HepG2 (cell line): ENCODE data around the gene MIA3. TPM values are rescaled to one million over a fixed set of nuclear protein-coding genes. Genes with fewer than 3 reads are reported as not detected.

ENCODE experiments used
- JUNB ChIP-seq: sonication (generic); formaldehyde crosslinking; IDR thresholded peaks from 2 replicates; pipeline ENCODE4 v1.8.0; 2022; ENCODE audit warnings: missing genetic modification reagents, mild to moderate bottlenecking, borderline replicate concordance
- KAT8 ChIP-seq: IDR thresholded peaks from 2 replicates; pipeline ENCODE4 v1.6.1; 2016; ENCODE audit warnings: missing genetic modification reagents, missing compliant biosample characterization
- PAWR ChIP-seq: sonication (generic); formaldehyde crosslinking; IDR thresholded peaks from 2 replicates; pipeline ENCODE4 v1.4.0; 2020; ENCODE audit warnings: missing genetic modification reagents, mild to moderate bottlenecking, borderline replicate concordance
- PRMT3 ChIP-seq: sonication (generic); formaldehyde crosslinking; IDR thresholded peaks from 2 replicates; pipeline ENCODE4 v1.8.1; 2022; ENCODE audit warnings: low read depth, mild to moderate bottlenecking, moderate library complexity, missing genetic modification reagents, borderline replicate concordance
- SPEN ChIP-seq: sonication (generic); formaldehyde crosslinking; IDR thresholded peaks from 2 replicates; pipeline ENCODE4 v1.5.1; 2020; ENCODE audit warnings: low read depth, mild to moderate bottlenecking, missing genetic modification reagents
- ZKSCAN8 ChIP-seq: IDR thresholded peaks from 2 replicates; pipeline ENCODE4 v1.6.1; 2016; ENCODE audit warnings: borderline replicate concordance, missing genetic modification reagents, missing compliant biosample characterization
- ZNF101 ChIP-seq: sonication (generic); formaldehyde crosslinking; IDR thresholded peaks from 2 replicates; pipeline ENCODE4 v1.4.0; 2020; ENCODE audit warnings: mild to moderate bottlenecking, low read depth, missing genetic modification reagents, borderline replicate concordance
- ZNF121 ChIP-seq: sonication (generic); formaldehyde crosslinking; IDR thresholded peaks from 2 replicates; pipeline ENCODE4 v1.5.0; 2020; ENCODE audit warnings: mild to moderate bottlenecking, missing genetic modification reagents
- ZNF180 ChIP-seq: sonication (generic); formaldehyde crosslinking; IDR thresholded peaks from 2 replicates; pipeline ENCODE4 v1.4.0; 2020; ENCODE audit warnings: low read depth, missing genetic modification reagents, borderline replicate concordance
- ZNF292 ChIP-seq: sonication (generic); formaldehyde crosslinking; IDR thresholded peaks from 2 replicates; pipeline ENCODE4 v1.8.1; 2022; ENCODE audit warnings: mild to moderate bottlenecking, low read depth, missing genetic modification reagents, borderline replicate concordance
- ZNF354B ChIP-seq: sonication (generic); formaldehyde crosslinking; IDR thresholded peaks from 2 replicates; pipeline ENCODE4 v1.8.0; 2022; ENCODE audit warnings: mild to moderate bottlenecking, missing genetic modification reagents
- ZNF530 ChIP-seq: sonication (generic); formaldehyde crosslinking; IDR thresholded peaks from 2 replicates; pipeline ENCODE4 v1.5.0; 2020; ENCODE audit warnings: low read depth, mild to moderate bottlenecking, missing genetic modification reagents
- ZNF546 ChIP-seq: sonication (generic); formaldehyde crosslinking; conservative IDR thresholded peaks from 2 replicates; pipeline ENCODE4 v1.8.1; 2023; ENCODE audit warnings: mild to moderate bottlenecking, missing genetic modification reagents
- ZNF557 ChIP-seq: sonication (generic); formaldehyde crosslinking; IDR thresholded peaks from 2 replicates; pipeline ENCODE4 v1.4.0; 2020; ENCODE audit warnings: missing genetic modification reagents
- ZNF572 ChIP-seq: sonication (generic); formaldehyde crosslinking; IDR thresholded peaks from 2 replicates; pipeline ENCODE4 v1.5.1; 2020; ENCODE audit warnings: mild to moderate bottlenecking, missing genetic modification reagents
- ZNF749 ChIP-seq: sonication (generic); formaldehyde crosslinking; IDR thresholded peaks from 2 replicates; pipeline ENCODE4 v1.8.0; 2022; ENCODE audit warnings: mild to moderate bottlenecking, missing genetic modification reagents, moderate library complexity, borderline replicate concordance
- ZNF878 ChIP-seq: sonication (generic); formaldehyde crosslinking; IDR thresholded peaks from 2 replicates; pipeline ENCODE4 v1.8.1; 2023; ENCODE audit warnings: mild to moderate bottlenecking, missing genetic modification reagents, moderate library complexity
- polyA plus RNA-seq, 8 experiments: library from polyadenylated mRNA; depleted of rRNA in 3 of 8; stranded (reverse) in 7 of 8; unstranded in 1 of 8; fragments of >200 nt; fragmentation: Illumina TruSeq in 4 of 8; extraction: Trizol in 4 of 8; gene quantifications; 2 replicates each; pipeline versions ENCODE4 v1.2.1 to v1.2.3, GENCODE V29; 2011 to 2016; ENCODE audit warnings: low read depth in 4 of 8, missing spikeins in 1 of 8, mixed read lengths in 1 of 8; ENCODE audit not compliant: insufficient read depth in 1 of 8
- total RNA-seq, 5 experiments: library from RNA; depleted of rRNA; stranded (reverse); fragments of >200 nt; fragmentation: Illumina TruSeq; extraction: Trizol; gene quantifications; 2 replicates each; pipeline ENCODE4 v1.2.3, GENCODE V29; 2016; ENCODE audit warnings: low read depth in 1 of 5
- TF ChIP-seq, protein P1 (sequence below): IDR thresholded peaks from 2 replicates; pipeline ENCODE4 v1.6.1; 2016; ENCODE audit warnings: missing genetic modification reagents, missing compliant biosample characterization
- TF ChIP-seq, protein P2 (sequence below): sonication (generic); formaldehyde crosslinking; conservative IDR thresholded peaks from 2 replicates; pipeline ENCODE4 v1.5.0; 2020; ENCODE audit warnings: missing genetic modification reagents
- TF ChIP-seq, protein P3 (sequence below): sonication (generic); formaldehyde crosslinking; IDR thresholded peaks from 2 replicates; pipeline ENCODE4 v1.5.1; 2020; ENCODE audit warnings: missing genetic modification reagents, mild to moderate bottlenecking, borderline replicate concordance
- TF ChIP-seq, protein P4 (sequence below): IDR thresholded peaks from 2 replicates; pipeline ENCODE4 v1.6.1; 2012; ENCODE audit warnings: inconsistent platforms

The MIA3 gene
- total and polyA plus RNA-seq, 2 of the 13 experiments (the other 11 are each of a cell fraction or from before 2014, with no cell fraction given): 45.6 to 48.7 TPM

DNA sequence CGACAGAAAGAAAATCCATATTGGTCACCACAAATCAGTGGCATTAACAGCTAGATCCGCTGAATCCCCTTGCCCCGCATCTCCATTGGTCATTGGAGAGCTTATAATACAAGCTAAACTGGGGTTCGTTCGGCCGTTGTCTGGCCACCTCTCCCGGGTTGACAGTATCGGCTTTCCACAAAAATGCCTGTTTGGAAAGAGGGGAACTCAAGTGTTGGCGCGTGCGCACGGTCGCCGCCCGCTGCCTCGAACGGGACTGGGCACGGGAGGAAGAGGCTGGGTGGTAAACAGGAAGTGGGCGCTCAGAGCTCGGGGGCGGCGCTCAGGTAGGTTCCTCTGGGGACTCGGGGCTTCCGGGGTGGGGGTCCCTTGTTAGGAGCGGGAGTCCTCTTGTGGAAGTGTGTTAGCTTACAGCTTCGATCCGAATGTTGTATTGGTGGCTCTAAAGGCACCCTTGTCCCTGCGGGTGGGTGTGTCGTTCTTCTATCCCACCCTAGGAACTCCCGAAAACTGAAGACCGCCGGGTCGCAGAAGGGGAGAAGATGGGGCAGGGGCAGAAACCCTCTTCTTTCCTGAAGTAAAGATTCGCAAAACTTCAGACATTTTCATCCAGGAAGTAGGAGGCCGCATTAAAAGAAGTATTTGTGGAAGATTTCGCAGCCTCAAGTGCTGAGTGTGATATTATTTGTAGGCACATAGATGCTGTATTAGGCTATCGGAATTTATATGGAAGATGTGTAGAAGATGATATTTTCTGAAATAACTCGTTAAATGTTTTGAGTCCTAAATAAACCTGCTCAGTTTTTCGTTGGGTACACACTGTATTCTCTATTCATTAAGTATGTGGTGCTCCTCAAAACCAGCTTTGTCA lies 95.4 kb downstream of the MIA3 start (continued):
- TF ChIP-seq, protein P1, sequence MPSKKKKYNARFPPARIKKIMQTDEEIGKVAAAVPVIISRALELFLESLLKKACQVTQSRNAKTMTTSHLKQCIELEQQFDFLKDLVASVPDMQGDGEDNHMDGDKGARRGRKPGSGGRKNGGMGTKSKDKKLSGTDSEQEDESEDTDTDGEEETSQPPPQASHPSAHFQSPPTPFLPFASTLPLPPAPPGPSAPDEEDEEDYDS (CRISPR knock-in tag): peak; percentile 60; the same call in 1 of the 2 replicates
- no peak for TF ChIP-seq ZNF180 (CRISPR knock-in tag)
- no peak for TF ChIP-seq ZNF557 (CRISPR knock-in tag)
- no peak for TF ChIP-seq ZNF101 (CRISPR knock-in tag)
- TF ChIP-seq JUNB: no peak
- TF ChIP-seq PAWR: no peak
- no peak for TF ChIP-seq ZNF572
- TF ChIP-seq, protein P2, sequence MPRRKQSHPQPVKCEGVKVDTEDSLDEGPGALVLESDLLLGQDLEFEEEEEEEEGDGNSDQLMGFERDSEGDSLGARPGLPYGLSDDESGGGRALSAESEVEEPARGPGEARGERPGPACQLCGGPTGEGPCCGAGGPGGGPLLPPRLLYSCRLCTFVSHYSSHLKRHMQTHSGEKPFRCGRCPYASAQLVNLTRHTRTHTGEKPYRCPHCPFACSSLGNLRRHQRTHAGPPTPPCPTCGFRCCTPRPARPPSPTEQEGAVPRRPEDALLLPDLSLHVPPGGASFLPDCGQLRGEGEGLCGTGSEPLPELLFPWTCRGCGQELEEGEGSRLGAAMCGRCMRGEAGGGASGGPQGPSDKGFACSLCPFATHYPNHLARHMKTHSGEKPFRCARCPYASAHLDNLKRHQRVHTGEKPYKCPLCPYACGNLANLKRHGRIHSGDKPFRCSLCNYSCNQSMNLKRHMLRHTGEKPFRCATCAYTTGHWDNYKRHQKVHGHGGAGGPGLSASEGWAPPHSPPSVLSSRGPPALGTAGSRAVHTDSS: no peak
- TF ChIP-seq ZNF121 (CRISPR knock-in tag): no peak
- no peak for TF ChIP-seq PRMT3 (CRISPR knock-in tag)
- TF ChIP-seq, protein P3, sequence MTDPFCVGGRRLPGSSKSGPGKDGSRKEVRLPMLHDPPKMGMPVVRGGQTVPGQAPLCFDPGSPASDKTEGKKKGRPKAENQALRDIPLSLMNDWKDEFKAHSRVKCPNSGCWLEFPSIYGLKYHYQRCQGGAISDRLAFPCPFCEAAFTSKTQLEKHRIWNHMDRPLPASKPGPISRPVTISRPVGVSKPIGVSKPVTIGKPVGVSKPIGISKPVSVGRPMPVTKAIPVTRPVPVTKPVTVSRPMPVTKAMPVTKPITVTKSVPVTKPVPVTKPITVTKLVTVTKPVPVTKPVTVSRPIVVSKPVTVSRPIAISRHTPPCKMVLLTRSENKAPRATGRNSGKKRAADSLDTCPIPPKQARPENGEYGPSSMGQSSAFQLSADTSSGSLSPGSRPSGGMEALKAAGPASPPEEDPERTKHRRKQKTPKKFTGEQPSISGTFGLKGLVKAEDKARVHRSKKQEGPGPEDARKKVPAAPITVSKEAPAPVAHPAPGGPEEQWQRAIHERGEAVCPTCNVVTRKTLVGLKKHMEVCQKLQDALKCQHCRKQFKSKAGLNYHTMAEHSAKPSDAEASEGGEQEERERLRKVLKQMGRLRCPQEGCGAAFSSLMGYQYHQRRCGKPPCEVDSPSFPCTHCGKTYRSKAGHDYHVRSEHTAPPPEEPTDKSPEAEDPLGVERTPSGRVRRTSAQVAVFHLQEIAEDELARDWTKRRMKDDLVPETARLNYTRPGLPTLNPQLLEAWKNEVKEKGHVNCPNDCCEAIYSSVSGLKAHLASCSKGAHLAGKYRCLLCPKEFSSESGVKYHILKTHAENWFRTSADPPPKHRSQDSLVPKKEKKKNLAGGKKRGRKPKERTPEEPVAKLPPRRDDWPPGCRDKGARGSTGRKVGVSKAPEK (CRISPR knock-in tag): 0 out of 2 replicates have a peak, but pooled peaks have one; percentile 47
- TF ChIP-seq SPEN (CRISPR knock-in tag): peak; percentile 64; the same call in 1 of the 2 replicates
- TF ChIP-seq KAT8: peak; percentile 91
- 0 out of 2 replicates have a peak, but pooled peaks have one; percentile 44 for TF ChIP-seq ZNF878 (CRISPR knock-in tag)
- TF ChIP-seq, protein P4, sequence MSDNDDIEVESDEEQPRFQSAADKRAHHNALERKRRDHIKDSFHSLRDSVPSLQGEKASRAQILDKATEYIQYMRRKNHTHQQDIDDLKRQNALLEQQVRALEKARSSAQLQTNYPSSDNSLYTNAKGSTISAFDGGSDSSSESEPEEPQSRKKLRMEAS: peak; percentile 55
- no peak for TF ChIP-seq ZNF749 (CRISPR knock-in tag)
- no peak for TF ChIP-seq ZNF530 (CRISPR knock-in tag)
- TF ChIP-seq ZKSCAN8: 0 out of 2 replicates have a peak, but pooled peaks have one; percentile 10
- no peak for TF ChIP-seq ZNF546
- 0 out of 2 replicates have a peak, but pooled peaks have one; percentile 3 for TF ChIP-seq ZNF354B (CRISPR knock-in tag)
- TF ChIP-seq ZNF292 (CRISPR knock-in tag): no peak
